HG03571 (cell line): ENCODE measurements around the gene ATP2C1.
"Not testable (repeated sequence)": the region's sequence is repeated elsewhere in the genome, so short reads cannot be mapped to it uniquely, and the experiment has no call there.

ENCODE experiments used
- ATAC-seq: cut with Tn5 transposase; IDR thresholded peaks from one replicate; pipeline ENCODE4 v1.9.1; 2021; ENCODE audit not compliant: unreplicated experiment

The ATP2C1 gene

GRCh38 chr3:131031660-131032059, 137.8 kb downstream of the ATP2C1 start:
- no peak for ATAC-seq

- ATAC-seq, result peak; percentile 68
These were observed 139.7 kb downstream of the ATP2C1 start for GRCh38 chr3:131033480-131034080.

- no peak for ATAC-seq
These were observed 142.4 kb downstream of the ATP2C1 start for GRCh38 chr3:131036200-131036816.

- no peak for ATAC-seq
These were observed 143.1 kb downstream of the ATP2C1 start for GRCh38 chr3:131036986-131037385.

- ATAC-seq, result no peak
These were observed 144.4 kb downstream of the ATP2C1 start for GRCh38 chr3:131038326-131038725.

GRCh38 chr3:131042271-131042985, 148.5 kb downstream of the ATP2C1 start:
- ATAC-seq, result not testable (repeated sequence)

- ATAC-seq, result no peak
These were observed 153.7 kb downstream of the ATP2C1 start for GRCh38 chr3:131047582-131047981.

- ATAC-seq, result no peak
These were observed 154.1 kb downstream of the ATP2C1 start for GRCh38 chr3:131048030-131048429.

- ATAC-seq, result no peak
These were observed 156.1 kb downstream of the ATP2C1 start for GRCh38 chr3:131050001-131050400.

- no peak for ATAC-seq
These were observed 159.4 kb downstream of the ATP2C1 start for GRCh38 chr3:131053043-131053859.
